Globus pallidus (tissue), 1 donor: Measurements from ENCODE around the gene E2F4.

Experiments used
- DNase-seq: peaks from one replicate; pipeline ENCODE4 v3.0.0-alpha.2; 2015; ENCODE audit warnings: low spot score

The E2F4 gene

GRCh38 chr16:67173808-67174705, 17.9 kb upstream of the E2F4 start:
- DNase-seq: peak; percentile 78

- DNase-seq: no peak
Measured at GRCh38 chr16:67174706-67175231, 17.2 kb upstream of the E2F4 start.

GRCh38 chr16:67176662-67177061, 15.3 kb upstream of the E2F4 start:
- no peak for DNase-seq

- DNase-seq: no peak
Measured at GRCh38 chr16:67177743-67178699, 13.9 kb upstream of the E2F4 start.

GRCh38 chr16:67179421-67180080, 12.4 kb upstream of the E2F4 start:
- DNase-seq: no peak

- DNase-seq: no peak
Measured at GRCh38 chr16:67180166-67180565, 11.8 kb upstream of the E2F4 start.

- no peak for DNase-seq
Measured at GRCh38 chr16:67181346-67181745, 10.6 kb upstream of the E2F4 start.

GRCh38 chr16:67182288-67182687, 9.7 kb upstream of the E2F4 start:
- no peak for DNase-seq

- DNase-seq: no peak
Measured at GRCh38 chr16:67183284-67183626, 8.7 kb upstream of the E2F4 start.

- DNase-seq: peak; percentile 97
Measured at GRCh38 chr16:67183627-67184452, 8.1 kb upstream of the E2F4 start, which contains the start of gene MATCAP1. Gene MATCAP1 (minus strand): TSS chr16:67183963. CDS start chr16:67180610, 3,353 bp downstream.

- DNase-seq: no peak
Measured at GRCh38 chr16:67184453-67184994, 7.4 kb upstream of the E2F4 start.

GRCh38 chr16:67184995-67185650, 6.8 kb upstream of the E2F4 start:
- peak; percentile 80 for DNase-seq

- DNase-seq: no peak
Measured at GRCh38 chr16:67185651-67186134, 6.3 kb upstream of the E2F4 start.

GRCh38 chr16:67186550-67186950, 5.4 kb upstream of the E2F4 start:
- no peak for DNase-seq

GRCh38 chr16:67187175-67187890, 4.6 kb upstream of the E2F4 start:
- DNase-seq: no peak

GRCh38 chr16:67188323-67188722, 3.6 kb upstream of the E2F4 start:
- no peak for DNase-seq

GRCh38 chr16:67188798-67189197, 3.2 kb upstream of the E2F4 start:
- no peak for DNase-seq

GRCh38 chr16:67190041-67190440, 1.9 kb upstream of the E2F4 start, which contains the start of gene EXOC3L1:
Gene EXOC3L1 (minus strand): TSS chr16:67190136. CDS start chr16:67189676, 460 bp downstream.
- DNase-seq: no peak
